DMS 273 treated with DMSO at 0.1 percent for 48 hours (cell line): ENCODE results near the gene PRR11.
"Not testable (repeated sequence)": the region's sequence is repeated elsewhere in the genome, so short reads cannot be mapped to it uniquely, and the experiment has no call there.

Experiments
- DNase-seq: peaks from one replicate; lab custom pipeline; 2025; lab: John Stamatoyannopoulos, UW

The PRR11 gene

GRCh38 chr17:59155439-59156177 is at the start of gene PRR11:
Gene PRR11, plus strand, starts transcription at chr17:59155746. Its CDS starts 14,007 bp downstream, at chr17:59169753.
- DNase-seq = peak; percentile 100

GRCh38 chr17:59105852-59106462 is 49.6 kb upstream of the PRR11 start:
- peak; percentile 5 for DNase-seq

GRCh38 chr17:59106463-59107305 is 48.9 kb upstream of the PRR11 start, which contains the start of gene TRIM37:
Gene TRIM37, minus strand, starts transcription at chr17:59106880. Its CDS starts 419 bp downstream, at chr17:59106461.
- peak; percentile 96 for DNase-seq

- no peak for DNase-seq
Measured at GRCh38 chr17:59107306-59107670, 48.3 kb upstream of the PRR11 start.

GRCh38 chr17:59108400-59109102 is 47.0 kb upstream of the PRR11 start:
- no peak for DNase-seq

- no peak for DNase-seq
Measured at GRCh38 chr17:59110973-59111372, 44.6 kb upstream of the PRR11 start.

GRCh38 chr17:59111539-59111938 is 44.0 kb upstream of the PRR11 start:
- no peak for DNase-seq

GRCh38 chr17:59115474-59115873 is 40.1 kb upstream of the PRR11 start:
- no peak for DNase-seq

GRCh38 chr17:59121901-59122480 is 33.6 kb upstream of the PRR11 start:
- DNase-seq = no peak

- no peak for DNase-seq
Measured at GRCh38 chr17:59124665-59125064, 30.9 kb upstream of the PRR11 start.

- no peak for DNase-seq
Measured at GRCh38 chr17:59126809-59127417, 28.6 kb upstream of the PRR11 start.

GRCh38 chr17:59129814-59130213 is 25.7 kb upstream of the PRR11 start:
- no peak for DNase-seq

- DNase-seq = no peak
Measured at GRCh38 chr17:59131131-59131530, 24.4 kb upstream of the PRR11 start.

GRCh38 chr17:59138339-59138738 is 17.2 kb upstream of the PRR11 start:
- not testable (repeated sequence) for DNase-seq

- DNase-seq = no peak
Measured at GRCh38 chr17:59139939-59140338, 15.6 kb upstream of the PRR11 start.

- DNase-seq = no peak
Measured at GRCh38 chr17:59141860-59142259, 13.7 kb upstream of the PRR11 start.

- no peak for DNase-seq
Measured at GRCh38 chr17:59145571-59146096, 9.9 kb upstream of the PRR11 start.

- no peak for DNase-seq
Measured at GRCh38 chr17:59149051-59149450, 6.5 kb upstream of the PRR11 start.

GRCh38 chr17:59149841-59150511 is 5.6 kb upstream of the PRR11 start:
- no peak for DNase-seq

- no peak for DNase-seq
Measured at GRCh38 chr17:59151006-59151405, 4.5 kb upstream of the PRR11 start.
